Keratinocyte (primary cell): ENCODE results near the gene MED25.

Experiments
- EZH2 ChIP-seq: IDR thresholded peaks from one replicate; pipeline ENCODE4 v1.6.1; 2012; ENCODE audit warnings: inconsistent platforms, mild to moderate bottlenecking, low read length, moderate library complexity
- TF ChIP-seq, protein P1 (sequence below), 3 experiments: IDR thresholded peaks in 1 of 3; conservative IDR thresholded peaks in 1 of 3; optimal IDR thresholded peaks in 1 of 3; 2 replicates in 2 of 3; 3 replicates in 1 of 3; pipeline versions ENCODE3 to v1.5.1; 2011; ENCODE audit warnings: low read length in 3 of 3, mild to moderate bottlenecking in 3 of 3, moderate library complexity in 2 of 3, control low read depth in 1 of 3, inconsistent platforms in 1 of 3; ENCODE audit not compliant: insufficient read depth in 2 of 3; ENCODE audit errors: extremely low read depth in 1 of 3

GRCh38 chr19:49790866-49791265 is 27.2 kb upstream of the MED25 start:
- TF ChIP-seq EZH2 = no peak
- TF ChIP-seq, protein P1, sequence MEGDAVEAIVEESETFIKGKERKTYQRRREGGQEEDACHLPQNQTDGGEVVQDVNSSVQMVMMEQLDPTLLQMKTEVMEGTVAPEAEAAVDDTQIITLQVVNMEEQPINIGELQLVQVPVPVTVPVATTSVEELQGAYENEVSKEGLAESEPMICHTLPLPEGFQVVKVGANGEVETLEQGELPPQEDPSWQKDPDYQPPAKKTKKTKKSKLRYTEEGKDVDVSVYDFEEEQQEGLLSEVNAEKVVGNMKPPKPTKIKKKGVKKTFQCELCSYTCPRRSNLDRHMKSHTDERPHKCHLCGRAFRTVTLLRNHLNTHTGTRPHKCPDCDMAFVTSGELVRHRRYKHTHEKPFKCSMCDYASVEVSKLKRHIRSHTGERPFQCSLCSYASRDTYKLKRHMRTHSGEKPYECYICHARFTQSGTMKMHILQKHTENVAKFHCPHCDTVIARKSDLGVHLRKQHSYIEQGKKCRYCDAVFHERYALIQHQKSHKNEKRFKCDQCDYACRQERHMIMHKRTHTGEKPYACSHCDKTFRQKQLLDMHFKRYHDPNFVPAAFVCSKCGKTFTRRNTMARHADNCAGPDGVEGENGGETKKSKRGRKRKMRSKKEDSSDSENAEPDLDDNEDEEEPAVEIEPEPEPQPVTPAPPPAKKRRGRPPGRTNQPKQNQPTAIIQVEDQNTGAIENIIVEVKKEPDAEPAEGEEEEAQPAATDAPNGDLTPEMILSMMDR (optimal IDR thresholded peaks at IDR 0.05 in 1 of 3, IDR thresholded peaks at IDR 0.05 in 1 of 3, conservative IDR thresholded peaks at IDR 0.05 in 1 of 3; ENCODE audit: extremely low read depth in 1 of 3, insufficient read depth in 2 of 3, low read length in 3 of 3) = no peak
